Stimulated activated naive CD8-positive, alpha-beta T cell treated with anti-CD3 and anti-CD28 coated beads, Interleukin-15, Interleukin-2, amounts not matched to agents 100 ng/mL and 50 ng/mL, for 24 hours (primary cell): ENCODE results near the gene TRIM69.
"Not testable (repeated sequence)": the region's sequence is repeated elsewhere in the genome, so short reads cannot be mapped to it uniquely, and the experiment has no call there.

Experiments
- H3K27ac Mint-ChIP-seq: one replicate; pipeline ENCODE4 v1.8.0; 2021; ENCODE audit warnings: mild to moderate bottlenecking, mixed read lengths
- H3K27me3 Mint-ChIP-seq: one replicate; pipeline ENCODE4 v1.8.0; 2021; ENCODE audit warnings: mixed read lengths
- H3K36me3 Mint-ChIP-seq: one replicate; pipeline ENCODE4 v1.8.0; 2021; ENCODE audit warnings: low read depth, mixed read lengths
- H3K4me1 Mint-ChIP-seq: one replicate; pipeline ENCODE4 v1.8.0; 2021; ENCODE audit warnings: low read depth, mixed read lengths
- H3K4me3 Mint-ChIP-seq: one replicate; pipeline ENCODE4 v1.8.0; 2021; ENCODE audit warnings: mild to moderate bottlenecking, mixed read lengths
- H3K9me3 Mint-ChIP-seq: one replicate; pipeline ENCODE4 v1.8.0; 2021; ENCODE audit warnings: mixed read lengths

Gene TRIM69

DNA sequence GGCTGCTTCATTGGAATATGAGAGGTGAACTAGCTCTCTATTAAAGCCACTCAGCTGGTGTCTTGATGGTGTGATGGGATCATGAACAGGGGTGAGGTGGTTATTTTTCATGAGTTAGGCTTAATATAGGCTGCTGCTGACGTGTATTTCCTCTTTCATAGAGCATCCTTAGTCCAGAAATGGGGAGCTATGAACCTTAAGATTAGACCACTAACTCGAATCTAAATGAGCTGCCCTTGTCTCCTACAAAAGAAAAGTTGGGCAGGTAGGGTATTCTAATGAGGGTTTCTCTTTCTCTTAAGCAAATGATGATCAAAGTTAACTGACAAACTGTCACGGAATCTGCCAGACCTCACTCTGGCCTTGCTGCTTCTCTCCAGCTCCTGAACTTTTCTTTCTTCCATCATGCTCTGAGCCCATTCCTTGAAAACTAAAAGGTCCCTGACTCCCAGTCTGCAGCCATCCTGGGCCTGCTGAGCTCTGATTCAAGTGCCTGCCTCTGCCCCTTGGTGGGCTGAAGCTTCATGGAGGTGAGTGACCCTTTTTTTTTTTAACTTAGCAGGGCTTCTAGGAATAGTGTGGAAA, at the start of gene TRIM69:
TRIM69 (plus strand) TSS at position 348 of the 585 bp plus-strand sequence; CDS start at position 525, 177 bp downstream.
- peaks cover 74% of the 10 kb centered on the region for H3K4me1 Mint-ChIP-seq
- H3K36me3 Mint-ChIP-seq, result peaks cover 30% of the 10 kb centered on the region
- H3K27ac Mint-ChIP-seq, result peak within 1 kb of the TSS; percentile 100
- peak within 1 kb of the TSS; percentile 86 for H3K4me3 Mint-ChIP-seq
- H3K9me3 Mint-ChIP-seq, result no peaks in the 10 kb centered on the region
- H3K27me3 Mint-ChIP-seq, result no peaks in the 10 kb centered on the region

DNA sequence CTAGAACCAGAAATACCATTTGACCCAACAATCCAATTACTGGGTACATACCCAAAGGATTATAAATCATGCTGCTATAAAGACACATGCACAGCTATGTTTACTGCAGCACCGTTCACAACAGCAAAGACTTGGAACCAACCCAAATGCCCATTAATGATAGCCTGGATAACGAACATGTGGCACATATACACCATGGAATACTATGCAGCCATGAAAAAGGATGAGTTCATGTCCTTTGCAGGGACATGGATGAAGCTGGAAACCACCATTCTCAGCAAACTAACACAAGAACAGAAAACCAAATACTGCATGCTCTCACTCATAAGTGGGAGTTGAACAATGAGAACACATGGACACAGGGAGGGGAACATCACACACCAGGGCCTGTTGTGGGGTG, 47.0 kb upstream of the TRIM69 start:
- not testable (repeated sequence) for H3K4me3 Mint-ChIP-seq, H3K9me3 Mint-ChIP-seq, H3K27me3 Mint-ChIP-seq, H3K27ac Mint-ChIP-seq, H3K36me3 Mint-ChIP-seq
- peaks cover 53% of the 10 kb centered on the region for H3K4me1 Mint-ChIP-seq

DNA sequence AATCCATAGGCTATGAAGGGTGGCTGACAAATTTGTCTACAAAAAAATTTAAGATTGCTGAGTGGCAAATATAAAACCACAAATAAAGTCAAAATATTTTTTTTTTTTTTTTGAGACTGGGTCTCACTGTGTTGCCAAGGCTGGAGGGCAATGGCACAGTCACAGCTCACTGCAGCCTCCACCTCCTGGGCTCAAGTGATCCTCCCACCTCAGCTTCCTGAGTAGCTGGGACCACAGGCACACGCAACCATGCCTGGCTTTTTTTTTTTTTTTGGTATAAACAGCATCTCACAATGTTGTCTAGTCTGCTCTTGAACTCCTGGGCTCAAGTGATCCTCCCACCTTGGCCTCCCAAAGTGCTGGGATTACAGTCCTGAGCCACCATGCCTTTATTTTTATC, 46.1 kb upstream of the TRIM69 start:
- H3K4me3 Mint-ChIP-seq, H3K27ac Mint-ChIP-seq, H3K36me3 Mint-ChIP-seq: not testable (repeated sequence)

GRCh38 chr15:44692659-44693058, 43.7 kb upstream of the TRIM69 start:
- peaks cover 36% of the 10 kb centered on the region for H3K4me1 Mint-ChIP-seq
- H3K27me3 Mint-ChIP-seq, result no peaks in the 10 kb centered on the region
- H3K36me3 Mint-ChIP-seq, result peaks cover 2% of the 10 kb centered on the region
- H3K9me3 Mint-ChIP-seq, result peaks cover 2% of the 10 kb centered on the region
- no peak overlapping the region for H3K4me3 Mint-ChIP-seq
- no peak overlapping the region for H3K27ac Mint-ChIP-seq

More for the DNA sequence above, 46.1 kb upstream of the TRIM69 start:
- not testable (repeated sequence) for H3K9me3 Mint-ChIP-seq, H3K27me3 Mint-ChIP-seq
- H3K4me1 Mint-ChIP-seq, result peaks cover 49% of the 10 kb centered on the region

GRCh38 chr15:44694416-44694815, 41.9 kb upstream of the TRIM69 start:
- no peaks in the 10 kb centered on the region for H3K36me3 Mint-ChIP-seq
- peaks cover 5% of the 10 kb centered on the region for H3K9me3 Mint-ChIP-seq
- no peak overlapping the region for H3K4me3 Mint-ChIP-seq
- H3K27ac Mint-ChIP-seq, result no peak overlapping the region
- H3K27me3 Mint-ChIP-seq, result no peaks in the 10 kb centered on the region
- H3K4me1 Mint-ChIP-seq, result peaks cover 21% of the 10 kb centered on the region

DNA sequence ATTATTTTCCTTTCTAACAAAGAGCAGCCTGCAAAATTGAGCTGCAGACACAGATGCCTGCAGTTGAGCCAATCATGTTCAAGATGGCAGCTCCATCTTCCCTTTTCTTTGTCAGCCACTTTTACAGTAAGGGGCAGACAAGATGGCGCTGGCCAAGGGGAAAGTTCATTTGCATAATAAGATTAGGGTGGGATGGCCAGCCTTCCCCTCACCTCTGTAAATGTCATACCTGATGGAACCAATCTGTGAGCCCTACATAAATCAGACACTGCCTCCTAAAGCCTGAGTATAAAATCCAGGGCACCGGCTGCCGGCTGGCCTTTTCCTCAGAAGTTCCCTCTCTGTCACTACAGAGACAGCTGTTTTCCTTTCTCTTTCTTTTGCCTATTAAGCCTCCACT, 41.0 kb upstream of the TRIM69 start:
- Mint-ChIP-seq H3K4me3 (no peak overlapping the region), H3K36me3 (no peaks in the 10 kb centered on the region), H3K9me3 (peaks cover 11% of the 10 kb centered on the region), H3K27me3 (no peaks in the 10 kb centered on the region), H3K4me1 (peaks cover 20% of the 10 kb centered on the region), H3K27ac (no peak overlapping the region)

DNA sequence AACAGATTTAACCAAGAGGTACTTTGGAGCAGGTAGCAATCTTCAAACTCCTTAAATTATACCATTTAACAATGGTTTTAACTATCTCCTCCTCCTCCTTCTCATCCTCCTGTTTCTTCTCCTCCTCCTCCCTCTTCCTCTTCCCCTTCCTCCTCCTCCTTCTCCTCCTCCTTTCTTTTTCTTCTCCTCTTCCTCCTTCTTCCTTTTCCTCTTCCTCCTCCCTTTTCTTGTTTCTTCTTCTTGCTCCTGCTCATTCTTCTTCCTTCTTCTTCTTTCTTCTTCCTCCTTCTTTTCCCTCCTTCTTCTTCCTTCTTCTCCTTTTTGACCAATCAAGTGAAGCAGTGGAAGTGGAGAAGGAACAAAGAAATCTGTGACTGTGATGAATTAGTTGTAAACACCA, 39.3 kb upstream of the TRIM69 start:
- Mint-ChIP-seq H3K4me3 (no peak overlapping the region), H3K9me3 (peaks cover 22% of the 10 kb centered on the region), H3K36me3 (peaks cover 4% of the 10 kb centered on the region), H3K27me3 (no peaks in the 10 kb centered on the region), H3K27ac (peak overlapping the region; percentile 50), H3K4me1 (peaks cover 32% of the 10 kb centered on the region)

- Mint-ChIP-seq H3K9me3 (peaks cover 34% of the 10 kb centered on the region), H3K36me3 (peaks cover 16% of the 10 kb centered on the region), H3K27me3 (no peaks in the 10 kb centered on the region), H3K4me1 (peaks cover 34% of the 10 kb centered on the region), H3K27ac (no peak overlapping the region), H3K4me3 (no peak overlapping the region)
Observed at GRCh38 chr15:44698641-44699040, 37.7 kb upstream of the TRIM69 start.

GRCh38 chr15:44700676-44701075, 35.7 kb upstream of the TRIM69 start:
- H3K27ac Mint-ChIP-seq, H3K27me3 Mint-ChIP-seq, H3K4me3 Mint-ChIP-seq: not testable (repeated sequence)
- Mint-ChIP-seq H3K36me3 (peaks cover 18% of the 10 kb centered on the region), H3K4me1 (peaks cover 22% of the 10 kb centered on the region), H3K9me3 (peaks cover 38% of the 10 kb centered on the region)

- Mint-ChIP-seq H3K27ac (no peak overlapping the region), H3K27me3 (no peaks in the 10 kb centered on the region), H3K36me3 (peaks cover 34% of the 10 kb centered on the region), H3K4me1 (peaks cover 36% of the 10 kb centered on the region), H3K4me3 (no peak overlapping the region), H3K9me3 (peaks cover 21% of the 10 kb centered on the region)
Observed at GRCh38 chr15:44705986-44706385, 30.3 kb upstream of the TRIM69 start.

DNA sequence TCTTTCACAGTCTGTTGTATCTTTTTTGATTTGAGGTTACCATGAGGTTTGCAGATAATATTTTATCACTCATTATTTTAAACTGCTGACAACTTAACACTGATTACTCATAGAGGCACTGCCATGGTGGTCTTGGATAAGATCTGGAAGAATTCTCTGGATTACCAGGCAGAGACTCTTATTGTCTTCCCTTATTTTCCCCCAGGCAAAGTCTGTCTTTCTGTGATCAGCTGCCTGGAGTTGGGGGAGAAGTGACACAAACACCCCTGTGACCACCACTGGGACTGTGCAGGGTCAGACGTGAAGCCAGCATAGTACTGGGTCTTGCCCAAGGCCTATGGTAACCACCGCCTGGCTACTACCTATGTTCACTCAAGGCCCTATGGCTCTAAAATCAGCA, 29.9 kb upstream of the TRIM69 start:
- Mint-ChIP-seq H3K36me3 (peaks cover 38% of the 10 kb centered on the region), H3K4me3 (no peak overlapping the region), H3K27me3 (no peaks in the 10 kb centered on the region), H3K9me3 (peaks cover 19% of the 10 kb centered on the region), H3K4me1 (peaks cover 33% of the 10 kb centered on the region), H3K27ac (no peak overlapping the region)

DNA sequence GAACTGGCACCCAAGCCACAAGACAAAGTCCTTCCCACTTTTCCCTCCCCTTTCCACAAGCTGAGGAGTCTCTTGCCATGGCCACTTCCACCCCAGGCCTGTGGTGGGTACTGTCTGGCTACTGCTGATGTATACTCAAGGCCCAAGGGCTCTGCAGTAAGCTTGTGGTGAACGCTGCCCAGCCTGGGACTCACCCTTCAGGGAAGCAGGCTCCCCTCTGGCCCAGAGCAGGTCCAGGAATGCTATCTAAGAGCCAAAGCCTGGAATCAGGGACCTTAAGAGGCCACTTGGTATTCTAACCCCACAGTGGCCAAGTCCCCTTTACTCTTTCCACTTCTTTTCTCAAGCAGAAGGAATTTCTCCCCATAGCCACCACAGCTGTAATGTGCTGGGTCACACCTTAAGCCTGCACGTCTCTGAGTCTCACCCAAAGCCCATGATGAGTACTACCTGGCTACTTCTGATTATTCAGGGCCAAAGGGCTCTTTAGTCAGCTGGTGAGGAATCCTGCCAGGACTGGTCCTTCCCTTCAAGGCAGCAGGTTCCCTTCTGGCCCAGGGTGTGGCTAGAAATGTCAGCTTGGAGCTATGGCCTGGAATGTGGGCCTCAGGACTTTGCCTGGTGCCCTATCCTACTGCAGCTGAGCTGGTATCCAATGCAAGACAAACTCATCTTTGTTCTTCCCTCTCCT, 29.2 kb upstream of the TRIM69 start:
- H3K36me3 Mint-ChIP-seq, result peaks cover 41% of the 10 kb centered on the region
- H3K4me3 Mint-ChIP-seq, result no peak overlapping the region
- no peaks in the 10 kb centered on the region for H3K27me3 Mint-ChIP-seq
- peaks cover 26% of the 10 kb centered on the region for H3K4me1 Mint-ChIP-seq
- H3K27ac Mint-ChIP-seq, result no peak overlapping the region
- H3K9me3 Mint-ChIP-seq, result peaks cover 15% of the 10 kb centered on the region

GRCh38 chr15:44710236-44711095, 25.9 kb upstream of the TRIM69 start:
- Mint-ChIP-seq H3K9me3 (no peaks in the 10 kb centered on the region), H3K4me3 (peak overlapping the region; percentile 97), H3K27me3 (no peaks in the 10 kb centered on the region), H3K36me3 (peaks cover 61% of the 10 kb centered on the region), H3K27ac (peak overlapping the region; percentile 100), H3K4me1 (peaks cover 38% of the 10 kb centered on the region)

- H3K4me3 Mint-ChIP-seq, result peak within 1 kb of the TSS; percentile 97
- H3K36me3 Mint-ChIP-seq, result peaks cover 66% of the 10 kb centered on the region
- H3K9me3 Mint-ChIP-seq, result no peaks in the 10 kb centered on the region
- peak within 1 kb of the TSS; percentile 100 for H3K27ac Mint-ChIP-seq
- H3K27me3 Mint-ChIP-seq, result no peaks in the 10 kb centered on the region
- peaks cover 42% of the 10 kb centered on the region for H3K4me1 Mint-ChIP-seq
Observed at GRCh38 chr15:44711096-44711742, 25.1 kb upstream of the TRIM69 start, which contains the start of the genes B2M and PATL2. Gene B2M (plus strand): TSS chr15:44711517. CDS start chr15:44711547, 30 bp downstream. Gene PATL2 (minus strand): TSS chr15:44711323. CDS start chr15:44676490, 34,833 bp downstream.
